Skin epidermis (tissue), 12 donors: ENCODE results near the gene CERS6.

Experiments used
- H3K27ac ChIP-seq, 21 experiments: fragments of 200-600 bp; sonication (generic) in 11 of 21; one replicate each; pipeline ENCODE4 v1.5.0; 2020; ENCODE audit warnings: mild to moderate bottlenecking in 3 of 21, inconsistent platforms in 2 of 21, moderate library complexity in 2 of 21
- H3K4me3 ChIP-seq, 7 experiments: fragments of 200-600 bp; sonication (generic) in 2 of 7; one replicate each; pipeline ENCODE4 v1.5.0; 2020; ENCODE audit warnings: inconsistent platforms in 2 of 7, mild to moderate bottlenecking in 2 of 7, moderate library complexity in 1 of 7

CERS6 gene

GRCh38 chr2:168555283-168555682 is 99.2 kb downstream of the CERS6 start:
- H3K4me3 ChIP-seq: no peak overlapping the region
- H3K27ac ChIP-seq: no peak overlapping the region

- Histone ChIP-seq H3K4me3 (no peak overlapping the region), H3K27ac (no peak overlapping the region)
Measured at GRCh38 chr2:168559187-168559586, 103.1 kb downstream of the CERS6 start.

- no peak overlapping the region for H3K27ac ChIP-seq
Measured at GRCh38 chr2:168560817-168561499, 104.9 kb downstream of the CERS6 start.

GRCh38 chr2:168561991-168562390 is 105.9 kb downstream of the CERS6 start:
- no peak overlapping the region for H3K27ac ChIP-seq
- H3K4me3 ChIP-seq: no peak overlapping the region

More at GRCh38 chr2:168560817-168561499, 104.9 kb downstream of the CERS6 start:
- no peak overlapping the region for H3K4me3 ChIP-seq

GRCh38 chr2:168562971-168563370 is 106.9 kb downstream of the CERS6 start:
- Histone ChIP-seq H3K4me3 (no peak overlapping the region), H3K27ac (no peak overlapping the region)

GRCh38 chr2:168564641-168565040 is 108.6 kb downstream of the CERS6 start:
- Histone ChIP-seq H3K4me3 (no peak overlapping the region), H3K27ac (peak overlapping the region in 3 of 21 experiments; percentile 2 to 47 (median 42))

GRCh38 chr2:168565112-168565511 is 109.0 kb downstream of the CERS6 start:
- peak overlapping the region in 1 of 21 experiments; percentile 42 for H3K27ac ChIP-seq
- no peak overlapping the region for H3K4me3 ChIP-seq

- Histone ChIP-seq H3K4me3 (no peak overlapping the region), H3K27ac (no peak overlapping the region)
Measured at GRCh38 chr2:168565512-168565911, 109.4 kb downstream of the CERS6 start.

GRCh38 chr2:168566974-168567665 is 111.0 kb downstream of the CERS6 start:
- H3K27ac ChIP-seq: no peak overlapping the region
- H3K4me3 ChIP-seq: no peak overlapping the region

GRCh38 chr2:168567836-168568235 is 111.8 kb downstream of the CERS6 start:
- no peak overlapping the region for H3K27ac ChIP-seq

GRCh38 chr2:168568476-168569267 is 112.6 kb downstream of the CERS6 start:
- no peak overlapping the region for H3K27ac ChIP-seq
- no peak overlapping the region for H3K4me3 ChIP-seq

More at GRCh38 chr2:168567836-168568235, 111.8 kb downstream of the CERS6 start:
- H3K4me3 ChIP-seq: no peak overlapping the region

- Histone ChIP-seq H3K4me3 (no peak overlapping the region), H3K27ac (no peak overlapping the region)
Measured at GRCh38 chr2:168571061-168571460, 115.0 kb downstream of the CERS6 start.

GRCh38 chr2:168573128-168573903 is 117.2 kb downstream of the CERS6 start:
- Histone ChIP-seq H3K4me3 (no peak overlapping the region), H3K27ac (no peak overlapping the region)

GRCh38 chr2:168574856-168575630 is 119.0 kb downstream of the CERS6 start:
- Histone ChIP-seq H3K4me3 (no peak overlapping the region), H3K27ac (no peak overlapping the region)

GRCh38 chr2:168577885-168578284 is 121.8 kb downstream of the CERS6 start:
- no peak overlapping the region for H3K27ac ChIP-seq
- no peak overlapping the region for H3K4me3 ChIP-seq

GRCh38 chr2:168583064-168583709 is 127.1 kb downstream of the CERS6 start:
- Histone ChIP-seq H3K4me3 (no peak overlapping the region), H3K27ac (peak overlapping the region in 11 of 21 experiments; percentile 2 to 74 (median 51))

GRCh38 chr2:168583710-168584521 is 127.8 kb downstream of the CERS6 start:
- no peak overlapping the region for H3K4me3 ChIP-seq

GRCh38 chr2:168584911-168585310 is 128.8 kb downstream of the CERS6 start:
- H3K27ac ChIP-seq: peak overlapping the region in 2 of 21 experiments; percentile 69 to 71
- H3K4me3 ChIP-seq: no peak overlapping the region

More at GRCh38 chr2:168583710-168584521, 127.8 kb downstream of the CERS6 start:
- H3K27ac ChIP-seq: peak overlapping the region in 11 of 21 experiments; percentile 2 to 74 (median 51)
